ENCODE measurements around the gene PXMP4. TPM values are rescaled to one million over a fixed set of nuclear protein-coding genes. Genes with fewer than 3 reads are reported as not detected.

Gene PXMP4
- total and polyA plus RNA-seq, 9 of the 15 experiments (the other 6 are each of a cell fraction or from before 2014, with no cell fraction given) = 4.8 to 29.1 (median 6.8) TPM

GRCh38 chr20:33664085-33664761 lies 55.9 kb downstream of the PXMP4 start (continued):
- no peak for TF ChIP-seq NKRF (IDR thresholded peaks at IDR 0.05; ENCODE audit: borderline replicate concordance)
- TF ChIP-seq NR4A1 (CRISPR knock-in tag; IDR thresholded peaks at IDR 0.05) = no peak
- no peak for TF ChIP-seq NR4A1 (tag; IDR thresholded peaks at IDR 0.05)
- TF ChIP-seq ZNF507 (tag; conservative IDR thresholded peaks at IDR 0.05) = no peak
- TF ChIP-seq HSF4 (CRISPR knock-in tag; IDR thresholded peaks at IDR 0.05; ENCODE audit: borderline replicate concordance) = no peak
- TF ChIP-seq FOXO4 (CRISPR knock-in tag; IDR thresholded peaks at IDR 0.05) = no peak
- TF ChIP-seq ZNF121 (CRISPR knock-in tag; conservative IDR thresholded peaks at IDR 0.05) = no peak
- 0 out of 2 replicates have a peak, but pooled peaks have one; percentile 4 for TF ChIP-seq ZNF592 (IDR thresholded peaks at IDR 0.05)
- no peak for TF ChIP-seq RBM14 (IDR thresholded peaks at IDR 0.05; ENCODE audit: borderline replicate concordance, insufficient read depth, low read depth, low read length)
- TF ChIP-seq ZBTB26 (CRISPR knock-in tag; IDR thresholded peaks at IDR 0.05) = no peak
- no peak for TF ChIP-seq ZNF431 (CRISPR knock-in tag; IDR thresholded peaks at IDR 0.05)
- no peak for TF ChIP-seq SOX6 (IDR thresholded peaks at IDR 0.05)
- 0 out of 2 replicates have a peak, but pooled peaks have one; percentile 58 for TF ChIP-seq THRB (CRISPR knock-in tag; conservative IDR thresholded peaks at IDR 0.05)
- no peak for TF ChIP-seq RFX1 (IDR thresholded peaks at IDR 0.05)
- TF ChIP-seq ILF3 (IDR thresholded peaks at IDR 0.05; ENCODE audit: borderline replicate concordance) = no peak
- TF ChIP-seq NCOA2 (IDR thresholded peaks at IDR 0.05; ENCODE audit: partially characterized antibody in 2 of 2) = no peak
- TF ChIP-seq ZNF24 (IDR thresholded peaks at IDR 0.05) = no peak
- no peak for TF ChIP-seq BCL6 (CRISPR knock-in tag; IDR thresholded peaks at IDR 0.05)
- no peak for TF ChIP-seq KHSRP (IDR thresholded peaks at IDR 0.05)
